ES-I3 (cell line): ENCODE data around the gene ALPI.
"Not testable (repeated sequence)": the region's sequence is repeated elsewhere in the genome, so short reads cannot be mapped to it uniquely, and the experiment has no call there.

Experiments
- H3K36me3 ChIP-seq: 2 replicates; pipeline ENCODE4 v1.6.1; 2013; ENCODE audit warnings: mild to moderate bottlenecking, low read length, control low read depth, moderate library complexity; ENCODE audit not compliant: insufficient read depth
- H3K4me1 ChIP-seq: 2 replicates; pipeline ENCODE4 v1.6.1; 2013; ENCODE audit warnings: mild to moderate bottlenecking, control low read depth, low read length; ENCODE audit not compliant: insufficient read depth
- H3K9ac ChIP-seq: 2 replicates; pipeline ENCODE4 v1.6.1; 2013; ENCODE audit warnings: low read depth, mild to moderate bottlenecking, low read length, moderate library complexity
- H3K9me3 ChIP-seq: 2 replicates; pipeline ENCODE4 v1.6.1; 2013; ENCODE audit warnings: mild to moderate bottlenecking, low read length, moderate library complexity; ENCODE audit not compliant: control insufficient read depth, insufficient read depth

The ALPI gene

DNA sequence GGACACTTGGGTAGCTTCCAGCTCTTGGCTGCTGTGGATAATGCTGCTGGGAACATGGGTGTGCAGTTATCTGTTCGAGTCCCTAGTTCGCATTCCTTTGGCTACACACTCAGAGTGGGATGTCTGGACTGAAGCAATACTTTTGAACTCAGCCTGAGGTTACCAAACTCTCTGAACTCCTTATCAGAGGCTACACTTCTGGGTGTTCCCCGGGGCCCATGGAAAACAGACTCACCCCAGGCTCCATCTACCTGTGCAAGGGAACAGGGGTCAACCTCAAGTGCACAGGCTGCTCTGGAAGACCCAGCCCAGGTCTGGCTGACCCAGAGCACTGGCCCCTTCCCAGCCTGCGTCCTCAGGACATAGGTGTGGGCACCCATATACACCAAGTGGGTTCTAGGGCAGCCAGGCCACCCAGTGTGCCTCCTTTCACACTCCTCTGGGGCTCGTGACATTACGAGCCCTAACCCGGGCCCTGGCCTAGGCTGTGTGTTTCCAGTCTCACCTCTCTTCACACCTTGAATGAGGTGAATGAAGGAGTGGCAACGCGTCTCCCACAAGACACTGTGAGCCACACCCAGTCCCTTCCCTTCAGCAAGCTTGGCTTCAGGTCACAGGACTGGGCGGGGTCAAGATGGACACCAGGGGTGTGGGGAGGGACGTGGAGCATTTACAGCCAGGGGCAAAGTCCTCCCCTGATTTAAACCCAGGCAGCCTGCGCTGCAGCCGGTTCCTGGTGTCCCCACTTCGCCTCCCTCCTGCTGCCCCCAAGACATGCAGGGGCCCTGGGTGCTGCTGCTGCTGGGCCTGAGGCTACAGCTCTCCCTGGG, at the start of gene ALPI:
TSS of gene ALPI (plus strand) at position 728 of the 830 bp plus-strand sequence. CDS start at position 775, 47 bp downstream.
- no peak within 1 kb of the TSS for H3K9ac ChIP-seq
- no peaks in the 10 kb centered on the region for H3K4me1 ChIP-seq
- no peaks in the 10 kb centered on the region for H3K36me3 ChIP-seq
- H3K9me3 ChIP-seq: no peaks in the 10 kb centered on the region

DNA sequence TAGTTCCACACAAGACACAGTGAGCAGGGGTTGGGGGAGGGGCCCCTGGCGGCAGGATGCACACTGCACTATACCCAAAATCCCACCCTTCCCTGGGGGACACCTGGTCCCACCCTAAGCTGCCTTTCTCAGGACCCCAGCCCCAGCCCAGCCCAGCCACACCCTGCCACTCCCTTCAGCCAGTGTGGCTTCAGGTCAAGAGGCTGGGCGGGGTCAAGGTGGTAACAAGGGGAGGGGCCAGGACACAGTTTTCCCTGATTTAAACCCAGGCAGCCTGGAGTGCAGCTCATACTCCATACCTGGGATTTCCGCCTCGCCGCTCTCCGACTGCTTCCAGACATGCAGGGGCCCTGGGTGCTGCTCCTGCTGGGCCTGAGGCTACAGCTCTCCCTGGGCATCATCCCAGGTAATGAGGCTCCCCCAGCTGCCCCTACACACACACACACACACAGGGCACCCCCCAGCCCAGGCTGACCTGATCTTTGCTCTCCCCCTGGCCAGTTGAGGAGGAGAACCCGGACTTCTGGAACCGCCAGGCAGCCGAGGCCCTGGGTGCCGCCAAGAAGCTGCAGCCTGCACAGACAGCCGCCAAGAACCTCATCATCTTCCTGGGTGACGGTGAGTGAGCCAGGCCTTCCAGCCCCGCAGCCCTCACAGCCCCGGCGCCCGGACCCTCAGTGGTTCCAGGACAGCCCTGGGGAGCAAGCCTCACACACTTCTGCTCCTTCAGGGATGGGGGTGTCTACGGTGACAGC, 49.2 kb upstream of the ALPI start, which contains the start of gene ALPG:
TSS of gene ALPG (plus strand) at position 289 of the 755 bp plus-strand sequence. CDS start at position 340, 51 bp downstream.
- no peak within 1 kb of the TSS for H3K9ac ChIP-seq
- H3K9me3 ChIP-seq: no peaks in the 10 kb centered on the region
- no peaks in the 10 kb centered on the region for H3K36me3 ChIP-seq
- H3K4me1 ChIP-seq: no peaks in the 10 kb centered on the region

DNA sequence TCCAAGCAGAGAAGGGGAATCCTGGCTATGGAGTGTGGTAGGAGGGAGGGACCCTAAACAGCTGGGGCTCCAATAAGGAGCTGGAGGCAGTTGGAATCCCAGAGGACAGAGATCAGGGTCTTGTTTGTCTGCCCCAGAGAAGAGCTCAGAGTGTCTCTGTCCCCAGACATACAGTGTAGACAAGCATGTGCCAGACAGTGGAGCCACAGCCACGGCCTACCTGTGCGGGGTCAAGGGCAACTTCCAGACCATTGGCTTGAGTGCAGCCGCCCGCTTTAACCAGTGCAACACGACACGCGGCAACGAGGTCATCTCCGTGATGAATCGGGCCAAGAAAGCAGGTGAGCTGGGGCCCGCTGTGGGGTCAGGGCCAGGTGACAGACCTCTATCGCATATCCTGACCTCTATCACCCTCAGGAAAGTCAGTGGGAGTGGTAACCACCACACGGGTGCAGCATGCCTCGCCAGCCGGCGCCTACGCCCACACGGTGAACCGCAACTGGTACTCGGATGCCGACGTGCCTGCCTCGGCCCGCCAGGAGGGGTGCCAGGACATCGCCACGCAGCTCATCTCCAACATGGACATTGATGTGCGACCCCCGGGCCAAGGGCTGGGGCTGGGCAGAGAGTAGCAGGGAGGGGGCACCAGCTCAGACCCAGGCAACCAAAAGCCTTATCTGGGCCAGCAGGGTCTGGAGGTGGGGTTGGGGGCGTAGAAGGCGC, 48.4 kb upstream of the ALPI start:
- H3K36me3 ChIP-seq, H3K9ac ChIP-seq, H3K9me3 ChIP-seq, H3K4me1 ChIP-seq: not testable (repeated sequence)

DNA sequence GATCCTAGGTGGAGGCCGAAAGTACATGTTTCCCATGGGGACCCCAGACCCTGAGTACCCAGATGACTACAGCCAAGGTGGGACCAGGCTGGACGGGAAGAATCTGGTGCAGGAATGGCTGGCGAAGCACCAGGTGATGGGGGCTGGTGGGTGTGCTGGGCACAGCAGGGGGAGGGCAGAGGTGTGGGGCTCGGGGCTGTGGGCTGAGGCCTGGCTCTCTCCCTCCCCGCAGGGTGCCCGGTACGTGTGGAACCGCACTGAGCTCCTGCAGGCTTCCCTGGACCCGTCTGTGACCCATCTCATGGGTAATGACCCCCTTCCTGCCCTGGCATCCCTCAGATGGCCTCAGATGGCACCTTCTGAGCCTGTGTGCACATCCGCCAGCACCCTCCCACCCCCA, 47.7 kb upstream of the ALPI start:
- not testable (repeated sequence) for H3K36me3 ChIP-seq, H3K9me3 ChIP-seq, H3K4me1 ChIP-seq, H3K9ac ChIP-seq

DNA sequence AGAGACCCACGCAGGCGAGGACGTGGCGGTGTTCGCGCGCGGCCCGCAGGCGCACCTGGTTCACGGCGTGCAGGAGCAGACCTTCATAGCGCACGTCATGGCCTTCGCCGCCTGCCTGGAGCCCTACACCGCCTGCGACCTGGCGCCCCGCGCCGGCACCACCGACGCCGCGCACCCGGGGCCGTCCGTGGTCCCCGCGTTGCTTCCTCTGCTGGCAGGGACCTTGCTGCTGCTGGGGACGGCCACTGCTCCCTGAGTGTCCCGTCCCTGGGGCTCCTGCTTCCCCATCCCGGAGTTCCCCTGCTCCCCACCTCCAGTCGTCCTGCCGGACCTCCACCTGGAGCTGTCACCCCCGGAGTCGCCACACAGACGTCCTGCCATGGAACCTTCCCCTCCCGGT, 46.3 kb upstream of the ALPI start:
- not testable (repeated sequence) for H3K4me1 ChIP-seq, H3K36me3 ChIP-seq, H3K9me3 ChIP-seq, H3K9ac ChIP-seq

DNA sequence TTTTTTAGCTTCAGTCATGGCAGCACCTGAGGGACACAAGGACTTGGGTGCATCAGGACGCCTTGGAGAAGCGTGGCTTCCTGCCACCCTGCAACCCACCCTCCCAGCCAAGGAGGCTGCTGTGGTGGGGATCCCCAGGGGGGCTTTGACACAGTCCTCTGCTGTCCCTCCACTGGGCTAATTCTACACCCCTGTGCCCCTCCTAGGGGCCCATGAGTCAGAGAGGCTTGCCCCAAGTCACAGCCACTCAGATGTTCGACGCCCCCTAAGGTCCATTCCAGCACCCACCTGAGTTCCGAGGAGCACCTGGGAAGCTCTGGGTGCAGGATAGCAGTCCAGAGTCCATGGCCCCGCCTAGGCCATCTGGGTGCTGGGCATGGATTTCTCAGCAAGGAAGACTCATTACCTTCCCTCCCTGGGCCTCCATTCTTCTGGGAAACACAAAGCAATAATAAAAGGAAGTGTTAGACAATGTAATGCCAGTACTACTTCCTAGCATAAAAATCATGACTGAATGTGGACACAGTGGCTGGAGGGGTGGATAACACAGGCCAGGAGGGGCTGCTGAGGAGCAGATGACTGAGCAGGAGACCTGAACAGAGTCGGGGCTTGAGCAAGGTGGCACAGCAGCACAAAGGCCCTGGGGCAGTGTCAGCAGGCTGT, 45.6 kb upstream of the ALPI start:
- no peak overlapping the region for H3K9ac ChIP-seq
- H3K36me3 ChIP-seq: no peaks in the 10 kb centered on the region
- no peaks in the 10 kb centered on the region for H3K4me1 ChIP-seq
- no peaks in the 10 kb centered on the region for H3K9me3 ChIP-seq

DNA sequence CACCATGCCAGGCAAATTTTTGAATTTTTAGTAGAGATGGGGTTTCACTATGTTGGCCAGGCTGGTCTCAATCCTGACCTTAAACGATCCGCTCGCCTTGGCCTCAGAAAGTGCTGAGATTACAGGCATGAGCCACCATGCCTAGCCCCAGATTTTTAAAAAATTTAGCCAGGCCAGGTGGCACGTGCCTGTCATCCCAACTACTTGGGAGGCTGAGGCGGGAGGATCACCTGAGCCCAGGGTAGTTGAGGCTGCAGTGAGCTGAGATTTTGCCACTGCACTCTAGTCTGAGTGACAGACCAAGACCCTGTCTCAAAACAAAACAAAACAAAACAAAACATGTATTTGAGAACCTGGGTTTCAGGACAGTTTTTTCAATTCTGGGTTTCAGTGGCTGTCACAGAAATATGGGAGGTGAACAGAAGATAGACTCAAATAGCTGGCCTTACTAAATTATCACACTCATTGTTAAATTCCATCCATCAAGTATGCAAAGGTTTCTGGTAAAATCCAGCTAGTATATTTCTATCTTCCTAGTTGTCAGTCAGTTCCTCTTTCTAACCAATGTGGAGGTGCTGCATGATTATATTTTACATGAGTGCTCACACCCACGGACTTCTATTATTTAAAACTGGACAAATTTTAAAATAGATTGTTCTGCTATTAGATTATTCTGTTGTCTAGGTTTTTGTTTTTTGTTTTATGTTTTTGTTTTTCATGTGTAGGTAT, 43.9 kb upstream of the ALPI start:
- peaks cover 4% of the 10 kb centered on the region for H3K36me3 ChIP-seq
- H3K9me3 ChIP-seq: no peaks in the 10 kb centered on the region
- no peaks in the 10 kb centered on the region for H3K4me1 ChIP-seq
- H3K9ac ChIP-seq: no peak overlapping the region

DNA sequence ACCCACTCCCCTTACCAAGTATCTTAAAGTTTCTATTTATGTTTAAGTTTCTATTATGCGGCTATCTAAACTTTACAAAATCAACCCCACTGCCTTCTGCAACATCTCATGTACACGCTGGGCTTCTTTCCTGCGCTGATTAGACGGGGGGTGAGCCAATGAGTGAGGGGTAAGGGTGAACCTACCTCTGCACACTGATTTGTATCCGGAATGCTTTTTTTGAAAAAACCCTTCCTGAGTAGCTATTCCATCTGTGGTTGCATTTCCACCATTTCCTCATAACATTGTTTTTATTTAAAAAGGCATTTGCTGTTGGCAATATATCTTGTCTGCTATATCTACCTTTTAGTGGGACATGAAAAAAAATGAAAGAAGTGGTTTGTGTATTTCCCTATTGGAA, 43.0 kb upstream of the ALPI start:
- H3K4me1 ChIP-seq: no peaks in the 10 kb centered on the region
- no peak overlapping the region for H3K9ac ChIP-seq
- peaks cover 4% of the 10 kb centered on the region for H3K36me3 ChIP-seq
- H3K9me3 ChIP-seq: no peaks in the 10 kb centered on the region

DNA sequence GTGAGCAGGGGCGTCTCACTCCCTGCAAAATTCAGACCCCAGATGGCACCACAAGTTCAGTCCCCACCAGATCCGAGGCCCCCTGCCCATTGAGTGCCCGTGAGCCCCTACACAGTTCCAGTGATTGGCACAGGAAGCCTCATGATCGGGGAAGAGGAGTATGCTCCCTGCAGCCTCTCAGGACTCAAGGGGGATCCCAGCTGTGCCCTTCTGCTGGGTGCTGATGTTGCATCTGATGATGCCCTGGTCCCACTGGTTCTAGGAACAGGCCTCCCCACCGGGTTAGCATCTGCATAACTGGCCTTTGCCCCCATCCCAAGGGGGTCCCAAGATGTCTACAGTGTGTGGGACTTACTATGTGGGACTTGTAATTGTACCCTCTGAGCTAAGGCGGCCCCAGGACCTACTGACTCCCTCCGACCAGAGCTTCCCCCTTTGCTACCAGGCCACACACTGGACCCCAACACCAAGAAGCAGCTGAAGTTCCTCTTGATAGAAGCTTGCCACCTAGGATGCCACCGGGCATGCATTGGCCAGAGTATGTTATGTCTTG, 40.7 kb upstream of the ALPI start:
- H3K36me3 ChIP-seq: peaks cover 9% of the 10 kb centered on the region
- no peaks in the 10 kb centered on the region; the same call in 1 of the 2 replicates for H3K4me1 ChIP-seq
- H3K9ac ChIP-seq: no peak overlapping the region
- H3K9me3 ChIP-seq: no peaks in the 10 kb centered on the region

DNA sequence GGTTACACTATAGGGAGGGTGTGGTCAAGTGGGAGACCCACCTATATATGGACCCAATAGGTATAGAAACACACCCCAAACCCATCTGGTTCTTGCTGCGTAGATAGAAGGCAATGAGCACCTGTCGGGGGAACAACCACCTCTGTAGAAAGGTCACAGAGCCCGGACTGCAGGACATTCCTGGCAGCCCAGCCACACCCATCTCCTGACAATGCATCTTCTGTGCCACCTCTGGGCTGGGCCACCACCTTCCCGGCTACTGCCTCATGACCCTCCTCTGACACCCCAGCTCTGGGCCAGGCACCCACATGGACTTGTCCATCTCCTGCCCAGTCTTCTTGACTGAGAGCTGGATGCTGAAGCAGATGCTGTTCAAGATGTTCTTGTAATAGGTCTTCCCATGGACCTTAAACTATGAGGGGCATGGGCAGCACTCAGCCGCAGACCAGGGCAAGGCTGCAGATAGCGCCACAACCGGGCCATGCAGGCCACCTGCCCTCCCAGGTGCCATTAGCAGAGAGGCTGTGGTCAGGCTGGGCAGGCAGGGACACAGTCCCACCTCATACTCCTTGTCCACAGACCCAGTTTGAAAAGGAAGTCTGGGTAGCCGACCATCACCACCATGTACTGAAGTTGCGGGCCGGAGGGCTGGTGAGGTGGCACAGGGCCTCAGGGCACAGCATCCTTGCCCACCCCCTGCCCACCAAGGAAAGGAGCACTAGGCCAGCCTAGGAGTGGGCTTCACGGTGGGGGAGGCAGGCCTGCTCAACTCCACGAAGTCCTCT, 40.0 kb upstream of the ALPI start:
- Histone ChIP-seq H3K4me1 (no peaks in the 10 kb centered on the region; the same call in 1 of the 2 replicates), H3K9me3 (no peaks in the 10 kb centered on the region), H3K36me3 (peaks cover 9% of the 10 kb centered on the region)

DNA sequence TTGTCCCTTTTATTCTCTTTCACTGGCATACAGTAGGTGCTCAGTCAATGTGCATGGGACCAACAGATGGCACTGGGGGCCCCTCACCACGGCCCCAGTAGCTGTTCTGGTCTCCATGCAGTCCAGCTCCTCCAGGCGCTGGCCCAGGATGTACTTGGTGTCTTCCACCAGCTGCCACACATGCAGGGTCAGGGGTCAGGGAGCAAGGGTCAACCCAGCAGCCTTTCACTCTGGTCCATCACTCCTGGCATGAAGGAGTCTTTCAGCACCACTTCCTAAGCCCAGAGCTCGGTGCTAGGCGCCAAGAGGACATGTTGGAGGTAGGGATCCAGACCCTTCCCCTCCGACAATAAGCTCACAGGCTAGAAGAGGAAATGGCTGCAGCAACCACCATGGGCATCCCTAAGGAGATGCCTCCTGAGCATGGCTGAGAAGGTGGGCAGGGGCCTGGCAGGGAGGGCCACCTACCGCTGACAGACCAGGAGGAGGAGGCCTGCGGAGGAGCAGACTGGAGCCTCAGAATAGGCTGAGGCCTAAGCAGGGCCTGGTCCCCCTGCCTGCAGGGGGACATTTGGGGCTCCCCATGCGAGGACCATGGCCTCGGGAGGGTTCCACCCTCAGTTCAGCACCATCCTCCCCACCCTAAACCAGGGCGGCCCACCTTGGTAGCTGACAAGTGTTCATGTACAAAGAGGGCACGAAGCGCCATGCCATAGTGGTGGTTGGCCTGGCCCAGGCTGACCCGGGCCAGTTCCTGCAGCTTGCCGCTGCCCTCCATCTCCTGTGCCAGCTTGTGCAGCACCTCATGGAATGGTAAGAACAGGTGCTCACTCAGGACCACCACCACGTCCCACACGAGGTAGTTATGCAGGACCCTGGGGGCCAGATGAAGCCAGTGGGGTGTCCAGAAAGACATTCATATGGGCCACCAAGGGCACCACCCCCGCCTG, 39.2 kb upstream of the ALPI start:
- Histone ChIP-seq H3K36me3 (peaks cover 9% of the 10 kb centered on the region), H3K9me3 (no peaks in the 10 kb centered on the region), H3K9ac (no peak overlapping the region), H3K4me1 (no peaks in the 10 kb centered on the region; the same call in 1 of the 2 replicates)

More for the DNA sequence above, 40.0 kb upstream of the ALPI start:
- H3K9ac ChIP-seq: no peak overlapping the region

DNA sequence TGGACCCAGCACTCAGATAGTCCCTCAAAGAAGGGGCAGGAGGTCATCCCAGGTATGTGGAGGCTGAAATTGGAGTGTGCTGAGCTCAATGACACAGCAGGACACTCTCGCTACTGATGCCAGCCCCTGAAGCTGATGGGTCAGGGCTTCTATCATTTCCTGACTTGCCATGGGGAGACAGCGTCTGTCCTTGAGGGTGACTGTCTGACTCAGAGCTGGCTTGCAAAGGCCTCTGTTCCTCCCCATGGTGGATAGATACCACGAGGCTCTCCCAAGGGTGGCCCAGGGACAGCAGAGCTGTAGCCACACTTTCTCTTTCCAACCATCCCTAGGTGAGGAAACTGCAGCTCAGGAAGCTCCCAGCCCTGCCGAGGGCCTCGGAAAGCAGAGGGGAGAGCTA, 38.5 kb upstream of the ALPI start:
- peaks cover 7% of the 10 kb centered on the region for H3K4me1 ChIP-seq
- H3K9me3 ChIP-seq: no peaks in the 10 kb centered on the region
- no peak overlapping the region for H3K9ac ChIP-seq
- H3K36me3 ChIP-seq: peaks cover 9% of the 10 kb centered on the region
